H1 (cell line): ENCODE data around the gene NAA25. TPM values are rescaled to one million over a fixed set of nuclear protein-coding genes. Genes with fewer than 3 reads are reported as not detected.

Experiments
- CTCF ChIA-PET: fragments of 300-600 bp; sonication (Branson Sonifier 250); formaldehyde crosslinking; loops from one replicate; lab custom pipeline; 2021; ENCODE audit not compliant: partially characterized antibody; lab: Charles Lee
- POLR2A ChIA-PET: fragments of 300-600 bp; sonication (Branson Sonifier 250); formaldehyde crosslinking; loops from one replicate; lab custom pipeline; 2021; ENCODE audit warnings: inconsistent platforms; ENCODE audit not compliant: partially characterized antibody; lab: Charles Lee
- DNase-seq, 2 experiments: peaks; one replicate each; pipeline versions ENCODE4 v3.0.0 to v3.0.0-alpha.2; 2010 to 2022; ENCODE audit warnings: low spot score in 2 of 2, low read depth in 1 of 2, mixed read lengths in 1 of 2
- FAIRE-seq: peaks from 2 replicates; lab custom pipeline; 2011; peaks lifted over from hg19 to GRCh38; lab: Jason Lieb, UNC
- H2AFZ ChIP-seq: 2 replicates; pipeline ENCODE4 v1.8.1; 2012; ENCODE audit warnings: low read length, inconsistent platforms
- H2AK5ac ChIP-seq: 2 replicates; pipeline ENCODE4 v1.6.1; 2013; ENCODE audit warnings: low read depth, low read length
- H2BK120ac ChIP-seq: replicated peaks from 2 replicates; pipeline ENCODE3; 2013; ENCODE audit warnings: low read depth, low read length, inconsistent platforms
- H2BK12ac ChIP-seq: 2 replicates; pipeline ENCODE4 v1.6.1; 2013; ENCODE audit warnings: low read depth, low read length
- H2BK15ac ChIP-seq: 2 replicates; pipeline ENCODE4 v1.6.1; 2013; ENCODE audit warnings: low read length
- H2BK20ac ChIP-seq: 2 replicates; pipeline ENCODE4 v1.6.1; 2013; ENCODE audit warnings: low read length
- H2BK5ac ChIP-seq: 2 replicates; pipeline ENCODE4 v1.6.1; 2013; ENCODE audit warnings: low read depth, low read length
- H3K14ac ChIP-seq: 2 replicates; pipeline ENCODE4 v1.6.1; 2013; ENCODE audit warnings: inconsistent platforms; ENCODE audit not compliant: insufficient read length
- H3K18ac ChIP-seq: 2 replicates; pipeline ENCODE4 v1.6.1; 2013; ENCODE audit warnings: low read length; ENCODE audit errors: extremely low read depth
- H3K23ac ChIP-seq: 2 replicates; pipeline ENCODE4 v1.6.1; 2013; ENCODE audit warnings: inconsistent platforms; ENCODE audit not compliant: insufficient read length
- H3K23me2 ChIP-seq: 2 replicates; pipeline ENCODE4 v1.6.1; 2013; ENCODE audit warnings: low read depth, low read length
- H3K27ac ChIP-seq: 2 replicates; pipeline ENCODE4 v1.6.1; 2011; ENCODE audit warnings: low read depth, low read length, inconsistent platforms
- H3K27me3 ChIP-seq, 4 experiments: replicated peaks in 1 of 4; 1 replicate in 1 of 4; 2 replicates in 3 of 4; pipeline versions ENCODE4 v1.6.1 to v1.8.1; 2011 to 2013; ENCODE audit warnings: low read length in 3 of 4, mild to moderate bottlenecking in 3 of 4, inconsistent platforms in 2 of 4, mixed read lengths in 2 of 4, moderate library complexity in 1 of 4; ENCODE audit not compliant: control insufficient read depth in 3 of 4, insufficient read depth in 3 of 4; ENCODE audit errors: extremely low read depth in 1 of 4
- H3K36me3 ChIP-seq, 4 experiments: 2 replicates each; pipeline versions ENCODE4 v1.6.1 to v1.8.1; 2011 to 2013; ENCODE audit warnings: mild to moderate bottlenecking in 4 of 4, low read length in 3 of 4, moderate library complexity in 2 of 4, control low read depth in 1 of 4, inconsistent platforms in 1 of 4; ENCODE audit not compliant: insufficient read depth in 4 of 4, control insufficient read depth in 2 of 4
- H3K4ac ChIP-seq: replicated peaks from 2 replicates; pipeline ENCODE3; 2013; ENCODE audit warnings: low read length, low read depth, mixed read lengths, inconsistent platforms; ENCODE audit not compliant: insufficient read length
- H3K4me1 ChIP-seq, 4 experiments: replicated peaks in 1 of 4; 1 replicate in 1 of 4; 2 replicates in 3 of 4; pipeline versions ENCODE4 v1.6.1 to v1.8.1; 2011 to 2013; ENCODE audit warnings: low read length in 3 of 4, inconsistent platforms in 2 of 4, mixed read lengths in 1 of 4; ENCODE audit not compliant: insufficient read depth in 4 of 4, control insufficient read depth in 3 of 4
- H3K4me2 ChIP-seq, 2 experiments: 2 replicates each; pipeline versions ENCODE4 v1.6.1 to v1.8.1; 2011 to 2013; ENCODE audit warnings: low read depth in 2 of 2, low read length in 2 of 2, control low read depth in 1 of 2, inconsistent platforms in 1 of 2, mild to moderate bottlenecking in 1 of 2; ENCODE audit not compliant: insufficient read depth in 1 of 2
- H3K4me3 ChIP-seq, 4 experiments: fragments of 200-600, 300-600 bp in 1 of 4; sonication (generic), shearing (Covaris generic), sonication (Bioruptor Twin) in 1 of 4; 2 replicates each; pipeline versions ENCODE4 v1.5.1 to v1.8.1; 2011 to 2016; ENCODE audit warnings: low read length in 4 of 4, low read depth in 3 of 4, control low read depth in 2 of 4, inconsistent platforms in 2 of 4, mild to moderate bottlenecking in 2 of 4, mixed read lengths in 1 of 4, moderate library complexity in 1 of 4; ENCODE audit not compliant: insufficient read depth in 2 of 4; ENCODE audit errors: extremely low read depth in 1 of 4
- H3K56ac ChIP-seq: replicated peaks from 2 replicates; pipeline ENCODE3; 2013; ENCODE audit warnings: low read depth, mild to moderate bottlenecking, mixed read lengths, low read length, inconsistent platforms; ENCODE audit not compliant: insufficient read length
- H3K79me1 ChIP-seq: 2 replicates; pipeline ENCODE4 v1.6.1; 2013; ENCODE audit warnings: low read depth, low read length, control low read depth
- H3K79me2 ChIP-seq, 2 experiments: 2 replicates each; pipeline versions ENCODE4 v1.6.1 to v1.8.1; 2012 to 2013; ENCODE audit warnings: low read length in 2 of 2, mild to moderate bottlenecking in 2 of 2, inconsistent platforms in 1 of 2; ENCODE audit not compliant: insufficient read depth in 2 of 2, control insufficient read depth in 1 of 2
- H3K9ac ChIP-seq, 4 experiments: replicated peaks in 1 of 4; 1 replicate in 1 of 4; 2 replicates in 3 of 4; pipeline versions ENCODE4 v1.6.1 to v1.8.1; 2011 to 2013; ENCODE audit warnings: low read depth in 3 of 4, low read length in 3 of 4, control low read depth in 2 of 4, mild to moderate bottlenecking in 2 of 4, moderate library complexity in 2 of 4, inconsistent platforms in 1 of 4; ENCODE audit errors: extremely low read depth in 1 of 4
- H3K9me3 ChIP-seq, 2 experiments: 2 replicates each; pipeline versions ENCODE4 v1.6.1 to v1.8.1; 2012 to 2013; ENCODE audit warnings: mild to moderate bottlenecking in 2 of 2, moderate library complexity in 2 of 2, control low read depth in 1 of 2, inconsistent platforms in 1 of 2, low read depth in 1 of 2, low read length in 1 of 2, mixed read lengths in 1 of 2; ENCODE audit not compliant: insufficient read depth in 2 of 2
- H4K20me1 ChIP-seq, 2 experiments: replicated peaks in 1 of 2; 2 replicates each; pipeline versions ENCODE3 to v1.8.1; 2011 to 2013; ENCODE audit warnings: inconsistent platforms in 2 of 2, low read length in 2 of 2, mild to moderate bottlenecking in 1 of 2; ENCODE audit not compliant: insufficient read depth in 2 of 2, control insufficient read depth in 1 of 2
- H4K5ac ChIP-seq: 2 replicates; pipeline ENCODE4 v1.6.1; 2013; ENCODE audit warnings: low read length, low read depth, mixed read lengths, inconsistent platforms; ENCODE audit not compliant: insufficient read length
- H4K8ac ChIP-seq: 2 replicates; pipeline ENCODE4 v1.8.0; 2013; ENCODE audit warnings: mild to moderate bottlenecking, moderate library complexity, low read length, inconsistent platforms; ENCODE audit not compliant: insufficient read depth; ENCODE audit errors: extremely low read depth
- H4K91ac ChIP-seq: replicated peaks from 2 replicates; pipeline ENCODE3; 2013; ENCODE audit warnings: low read length, mixed read lengths, inconsistent platforms; ENCODE audit not compliant: insufficient read length
- ASH2L ChIP-seq: fragments of 200-600, 300-600 bp; sonication (generic); IDR thresholded peaks from one replicate; pipeline ENCODE4 v1.7.1; 2017; ENCODE audit warnings: low read length
- BRCA1 ChIP-seq: IDR thresholded peaks from 2 replicates; pipeline ENCODE4 v1.6.1; 2012; ENCODE audit warnings: low read depth, low read length, improper control_type of control experiment
- HDAC2 ChIP-seq, 2 experiments: fragments of 300-600 bp in 1 of 2; sonication (generic) in 1 of 2; IDR thresholded peaks; 2 replicates each; pipeline ENCODE4 v1.6.1; 2011 to 2012; ENCODE audit warnings: low read depth in 2 of 2, low read length in 2 of 2, mild to moderate bottlenecking in 2 of 2, moderate library complexity in 2 of 2, borderline replicate concordance in 1 of 2, inconsistent platforms in 1 of 2
- KDM1A ChIP-seq: fragments of 200-600, 300-600 bp; sonication (generic); IDR thresholded peaks from 2 replicates; pipeline ENCODE4 v1.7.1; 2016; ENCODE audit warnings: mild to moderate bottlenecking, low read length, borderline replicate concordance
- MAFK ChIP-seq: IDR thresholded peaks from 2 replicates; pipeline ENCODE4 v1.6.1; 2012; ENCODE audit warnings: low read depth, mild to moderate bottlenecking, improper control_type of control experiment, low read length
- NANOG ChIP-seq: IDR thresholded peaks from 2 replicates; pipeline ENCODE4 v1.6.1; 2011; ENCODE audit warnings: low read length, low read depth, mild to moderate bottlenecking, inconsistent platforms; ENCODE audit not compliant: insufficient read depth, poor library complexity, severe bottlenecking
- NRF1 ChIP-seq: IDR thresholded peaks from 2 replicates; pipeline ENCODE4 v1.6.1; 2011; ENCODE audit warnings: mild to moderate bottlenecking, low read depth, low read length, improper control_type of control experiment
- PHF8 ChIP-seq: fragments of 200-600 bp; sonication (generic); conservative IDR thresholded peaks from 2 replicates; pipeline ENCODE4 v1.7.1; 2012; ENCODE audit warnings: low read depth, mild to moderate bottlenecking, inconsistent platforms, low read length, moderate library complexity
- POLR2A ChIP-seq, 2 experiments: IDR thresholded peaks; 1 replicate in 1 of 2; 2 replicates in 1 of 2; pipeline ENCODE4 v1.6.1; 2011; ENCODE audit warnings: low read depth in 2 of 2, low read length in 2 of 2, mild to moderate bottlenecking in 2 of 2; ENCODE audit errors: control extremely low read depth in 1 of 2
- RXRA ChIP-seq: IDR thresholded peaks from 2 replicates; pipeline ENCODE4 v1.6.1; 2011; ENCODE audit warnings: low read depth, mild to moderate bottlenecking, low read length, moderate library complexity; ENCODE audit not compliant: insufficient read depth
- SP4 ChIP-seq: IDR thresholded peaks from 2 replicates; pipeline ENCODE4 v1.6.1; 2012; ENCODE audit warnings: low read length, inconsistent platforms
- TAF1 ChIP-seq: IDR thresholded peaks from 2 replicates; pipeline ENCODE4 v1.6.1; 2011; ENCODE audit warnings: mild to moderate bottlenecking, low read depth, low read length
- WGBS, 2 experiments: shearing (Covaris generic) in 1 of 2; methylation state at CpG; one replicate each; pipeline versions ENCODE4 v1.1.6 to v1.1.7; 2013 to 2015; ENCODE audit warnings: low lambda C conversion rate in 2 of 2, mixed read lengths in 2 of 2, inconsistent platforms in 1 of 2, low coverage in 1 of 2, missing lambda C conversion rate in 1 of 2; ENCODE audit not compliant: insufficient replicate concordance in 2 of 2, insufficient coverage in 1 of 2, insufficient read length in 1 of 2; ENCODE audit errors: extremely low coverage in 1 of 2, missing lambda C conversion rate in 1 of 2; 5-methylcytosine and 5-hydroxymethylcytosine counted together
- polyA plus RNA-seq, 7 experiments: library from polyadenylated mRNA; depleted of rRNA in 3 of 7; stranded (reverse) in 5 of 7; unstranded in 2 of 7; fragments of >200 nt in 5 of 7; fragments of 200-250 nt in 2 of 7; gene quantifications; 1 replicate in 5 of 7; 2 replicates in 1 of 7; 4 replicates in 1 of 7; pipeline versions ENCODE4 v1.2.1 to v1.2.3, GENCODE V29; 2011 to 2013; ENCODE audit warnings: missing spikeins in 2 of 7, mixed read lengths in 2 of 7
- total RNA-seq: library from RNA; stranded (reverse); fragmentation: NEBNext Ultra II Directional; extraction: Animal tissue kit (Norgen Biotek cat#: 25700); gene quantifications from 2 replicates; pipeline ENCODE4 v1.2.1, GENCODE V29; 2021
- TF ChIP-seq, protein P1 (sequence below): IDR thresholded peaks from 2 replicates; pipeline ENCODE4 v1.6.1; 2012; ENCODE audit warnings: low read length, inconsistent platforms

Gene NAA25
- total and polyA plus RNA-seq, 2 of the 8 experiments (the other 6 are each of a cell fraction or from before 2014, with no cell fraction given), result 10.8 to 60.3 TPM

DNA sequence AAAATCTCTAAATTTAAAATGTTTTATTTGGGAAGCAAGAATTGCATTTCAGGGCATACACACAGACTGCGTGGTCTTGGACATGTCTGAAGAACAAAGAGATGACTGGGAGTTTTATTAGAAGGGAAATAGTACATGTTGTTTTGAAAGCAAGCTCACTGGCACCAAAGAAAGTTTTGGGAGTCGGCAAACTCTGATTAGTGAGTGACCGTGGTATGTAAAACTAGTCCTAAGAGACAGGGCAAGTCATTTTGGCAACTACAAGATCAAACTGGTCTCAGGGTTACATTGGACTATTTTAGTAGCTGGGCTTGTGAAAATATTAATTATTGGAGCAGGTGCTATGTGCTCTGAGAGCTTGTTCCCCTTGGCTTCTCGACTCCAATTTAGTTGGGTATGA, 110.6 kb downstream of the NAA25 start:
- no peak overlapping the region for H2BK120ac ChIP-seq
- no peaks in the 10 kb centered on the region for H3K9me3 ChIP-seq
- no peak overlapping the region for H3K14ac ChIP-seq
- no peak overlapping the region for H3K4me3 ChIP-seq
- no peaks in the 10 kb centered on the region for H3K79me2 ChIP-seq
- no peak overlapping the region for H2BK15ac ChIP-seq
- no peak overlapping the region for H4K91ac ChIP-seq
- no peaks in the 10 kb centered on the region for H3K27me3 ChIP-seq
- no peak overlapping the region for H2AFZ ChIP-seq
- H2AK5ac ChIP-seq, result no peak overlapping the region
- H3K36me3 ChIP-seq, result no peaks in the 10 kb centered on the region
- no peaks in the 10 kb centered on the region for H3K79me1 ChIP-seq
- ChIA-PET CTCF (interaction anchor here (0.8 to 1.1 kb wide), 2 partner anchors 13 to 26 kb away, joined by 3 to 4 read pairs; no protein-coding TSS in a partner anchor), POLR2A (interaction anchor here (1.1 to 4.7 kb wide), 2 partner anchors 15 to 21 kb away, joined by 3 to 32 read pairs; partner anchors contain the start of genes ERP29 and TMEM116)
- H2BK5ac ChIP-seq, result no peak overlapping the region
- no peak overlapping the region for H3K4ac ChIP-seq
- H4K20me1 ChIP-seq, result no peaks in the 10 kb centered on the region
- H3K27ac ChIP-seq, result no peak overlapping the region
- H4K8ac ChIP-seq, result no peak overlapping the region
- no peak overlapping the region for H3K18ac ChIP-seq
- H4K5ac ChIP-seq, result no peak overlapping the region
- no peak overlapping the region for H3K9ac ChIP-seq
- DNase-seq, result no peak
- whole genome bisulfite sequencing, 2 experiments, result 96% methylated on average over 4 of the region's 4 CpGs; no CpG with 5 or more reads in 1 of the 2 experiments
- no peak for FAIRE-seq
- H2BK12ac ChIP-seq, result no peak overlapping the region
- H3K4me1 ChIP-seq, result no peaks in the 10 kb centered on the region
- no peak overlapping the region for H2BK20ac ChIP-seq
- H3K23ac ChIP-seq, result no peak overlapping the region
- no peak overlapping the region for H3K4me2 ChIP-seq
- no peak overlapping the region for H3K56ac ChIP-seq
- H3K23me2 ChIP-seq, result no peaks in the 10 kb centered on the region
- TF ChIP-seq BRCA1 (no peak), KDM1A (no peak), ASH2L (no peak), PHF8 (no peak), TAF1 (no peak), RXRA (no peak), POLR2A (IDR thresholded peaks at IDR 0.05; ENCODE audit: control extremely low read depth in 1 of 2, low read depth in 2 of 2, low read length in 2 of 2) (no peak), MAFK (no peak), SP4 (no peak), NANOG (no peak), NRF1 (no peak), HDAC2 (IDR thresholded peaks at IDR 0.05; ENCODE audit: borderline replicate concordance in 1 of 2, low read depth in 2 of 2, low read length in 2 of 2) (no peak)
- TF ChIP-seq, protein P1, sequence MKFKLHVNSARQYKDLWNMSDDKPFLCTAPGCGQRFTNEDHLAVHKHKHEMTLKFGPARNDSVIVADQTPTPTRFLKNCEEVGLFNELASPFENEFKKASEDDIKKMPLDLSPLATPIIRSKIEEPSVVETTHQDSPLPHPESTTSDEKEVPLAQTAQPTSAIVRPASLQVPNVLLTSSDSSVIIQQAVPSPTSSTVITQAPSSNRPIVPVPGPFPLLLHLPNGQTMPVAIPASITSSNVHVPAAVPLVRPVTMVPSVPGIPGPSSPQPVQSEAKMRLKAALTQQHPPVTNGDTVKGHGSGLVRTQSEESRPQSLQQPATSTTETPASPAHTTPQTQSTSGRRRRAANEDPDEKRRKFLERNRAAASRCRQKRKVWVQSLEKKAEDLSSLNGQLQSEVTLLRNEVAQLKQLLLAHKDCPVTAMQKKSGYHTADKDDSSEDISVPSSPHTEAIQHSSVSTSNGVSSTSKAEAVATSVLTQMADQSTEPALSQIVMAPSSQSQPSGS, result no peak
